Colonic mucosa (tissue), 4 donors: ENCODE data around the gene CCDC7. TPM values are rescaled to one million over a fixed set of nuclear protein-coding genes. Genes with fewer than 3 reads are reported as not detected.
"Not testable (repeated sequence)": the region's sequence is repeated elsewhere in the genome, so short reads cannot be mapped to it uniquely, and the experiment has no call there.

Experiments
- DNase-seq: peaks from one replicate; pipeline ENCODE4 v3.0.0-alpha.2; 2020
- H3K27ac ChIP-seq: fragments of 200-600 bp; one replicate; pipeline ENCODE4 v1.8.0; 2021
- H3K27me3 ChIP-seq: fragments of 200-600 bp; one replicate; pipeline ENCODE4 v1.8.0; 2021
- H3K36me3 ChIP-seq: fragments of 200-600 bp; one replicate; pipeline ENCODE4 v1.8.0; 2021
- H3K4me1 ChIP-seq: fragments of 200-600 bp; one replicate; pipeline ENCODE4 v1.8.0; 2021; ENCODE audit warnings: mild to moderate bottlenecking
- H3K4me3 ChIP-seq: fragments of 200-600 bp; one replicate; pipeline ENCODE4 v1.8.0; 2021
- H3K9ac ChIP-seq, 2 donors: one replicate each; pipeline ENCODE4 v1.7.0; 2013; ENCODE audit warnings: control low read depth in 2 of 2, low read depth in 2 of 2, low read length in 2 of 2
- H3K9me3 ChIP-seq: fragments of 200-600 bp; one replicate; pipeline ENCODE4 v1.8.0; 2021
- CTCF ChIP-seq: fragments of 200-600 bp; IDR thresholded peaks from one replicate; pipeline ENCODE4 v1.8.0; 2022; ENCODE audit warnings: antibody characterized with exemption, mild to moderate bottlenecking
- intact Hi-C: fragments of 100-400 bp; cut with DNase I; formaldehyde crosslinking; loops from one replicate; pipeline ENCODE4 v1.14.1; 2022
- total RNA-seq, 2 donors: library from RNA; stranded (reverse); fragmentation: NEBNext Ultra II Directional in 1 of 2; extraction: Animal tissue kit (Norgen Biotek cat#: 25700) in 1 of 2; gene quantifications; one replicate each; pipeline ENCODE4 v1.2.1, GENCODE V29; 2021
- donor health status: healthy.
- donor health status: DM: no; HTN: no; CAD: no.
- donor health status: DM: no; HTN: no; CAD: no.

The CCDC7 gene
- total RNA-seq, 2 donors from 2014 or later, result 9.9 TPM

- H3K4me1 ChIP-seq, result no peaks in the 10 kb centered on the region
- H3K27ac ChIP-seq, result no peak overlapping the region
- H3K9me3 ChIP-seq, result no peaks in the 10 kb centered on the region
- H3K36me3 ChIP-seq, result no peaks in the 10 kb centered on the region
- no peaks in the 10 kb centered on the region for H3K27me3 ChIP-seq
- no peak overlapping the region for H3K9ac ChIP-seq
- intact Hi-C loops, result no loop called here
- DNase-seq, result no peak
- TF ChIP-seq CTCF, result no peak
- no peak overlapping the region for H3K4me3 ChIP-seq
Measured at GRCh38 chr10:32582946-32583345, 137.0 kb downstream of the CCDC7 start.

- H3K9me3 ChIP-seq, H3K27me3 ChIP-seq, DNase-seq, H3K4me3 ChIP-seq, H3K9ac ChIP-seq, intact Hi-C loops, H3K4me1 ChIP-seq, H3K36me3 ChIP-seq, H3K27ac ChIP-seq: not testable (repeated sequence)
Measured at GRCh38 chr10:32598022-32598421, 152.1 kb downstream of the CCDC7 start.

GRCh38 chr10:32600317-32600716 is 154.4 kb downstream of the CCDC7 start:
- Histone ChIP-seq H3K36me3 (no peaks in the 10 kb centered on the region), H3K27me3 (no peaks in the 10 kb centered on the region), H3K9ac (no peak overlapping the region), H3K4me3 (no peak overlapping the region), H3K4me1 (no peaks in the 10 kb centered on the region), H3K27ac (no peak overlapping the region), H3K9me3 (no peaks in the 10 kb centered on the region)
- intact Hi-C loops, result no loop called here
- no peak for TF ChIP-seq CTCF
- DNase-seq, result no peak

- H3K9me3 ChIP-seq, H3K27ac ChIP-seq, DNase-seq, H3K4me1 ChIP-seq, H3K36me3 ChIP-seq, intact Hi-C loops, H3K27me3 ChIP-seq, H3K4me3 ChIP-seq, H3K9ac ChIP-seq: not testable (repeated sequence)
Measured at GRCh38 chr10:32601562-32601961, 155.6 kb downstream of the CCDC7 start.

GRCh38 chr10:32605787-32606186 is 159.8 kb downstream of the CCDC7 start:
- Histone ChIP-seq H3K9me3 (no peaks in the 10 kb centered on the region), H3K27ac (no peak overlapping the region), H3K36me3 (no peaks in the 10 kb centered on the region), H3K4me1 (no peaks in the 10 kb centered on the region), H3K9ac (no peak overlapping the region), H3K4me3 (no peak overlapping the region), H3K27me3 (no peaks in the 10 kb centered on the region)
- intact Hi-C loops, result no loop called here
- DNase-seq, result no peak
- no peak for TF ChIP-seq CTCF

- H3K9me3 ChIP-seq, H3K4me1 ChIP-seq, H3K4me3 ChIP-seq, H3K27me3 ChIP-seq, H3K9ac ChIP-seq, H3K36me3 ChIP-seq, H3K27ac ChIP-seq, intact Hi-C loops, DNase-seq: not testable (repeated sequence)
Measured at GRCh38 chr10:32610543-32610942, 164.6 kb downstream of the CCDC7 start.

GRCh38 chr10:32616438-32616837 is 170.5 kb downstream of the CCDC7 start:
- Histone ChIP-seq H3K9ac (no peak overlapping the region), H3K36me3 (no peaks in the 10 kb centered on the region), H3K4me1 (no peaks in the 10 kb centered on the region), H3K9me3 (no peaks in the 10 kb centered on the region), H3K27ac (no peak overlapping the region), H3K4me3 (no peak overlapping the region), H3K27me3 (no peaks in the 10 kb centered on the region)
- intact Hi-C loops, result no loop called here
- no peak for TF ChIP-seq CTCF
- DNase-seq, result no peak
